IMR-90 (cell line): ENCODE results near the gene TRIM44. TPM values are rescaled to one million over a fixed set of nuclear protein-coding genes. Genes with fewer than 3 reads are reported as not detected.

Experiments
- ATAC-seq: fragments of 200-7000 bp; cut with Tn5 transposase; 2 replicates; pipeline ENCODE4 v1.9.1; 2020; ENCODE audit warnings: low read depth, mild to moderate bottlenecking, moderate library complexity
- BruUV-seq: library from RNA; stranded (reverse); fragments of 400-500 nt; replicated peaks from 2 replicates; lab custom pipeline; 2021; lab: Mats Ljungman, UMichigan
- CTCF ChIA-PET: fragments of 300-600 bp; formaldehyde crosslinking; extraction: SDS; loops from one replicate; lab custom pipeline; 2021; ENCODE audit warnings: antibody characterized with exemption; lab: Yijun Ruan, JAX
- POLR2A ChIA-PET: fragments of 300-600 bp; sonication (Branson Sonifier 250); formaldehyde crosslinking; loops from one replicate; lab custom pipeline; 2022; ENCODE audit warnings: antibody characterized with exemption; ENCODE audit not compliant: unreplicated experiment; lab: Charles Lee
- DNase-seq: peaks from one replicate; pipeline ENCODE4 v3.0.0; 2013
- H2AFZ ChIP-seq: replicated peaks from 2 replicates; pipeline ENCODE3; 2013; ENCODE audit warnings: low read length, mild to moderate bottlenecking; ENCODE audit not compliant: poor library complexity
- H2AK5ac ChIP-seq: 2 replicates; pipeline ENCODE4 v1.6.1; 2013; ENCODE audit warnings: low read depth, low read length, inconsistent platforms
- H2AK9ac ChIP-seq: replicated peaks from 2 replicates; pipeline ENCODE3; 2013; ENCODE audit warnings: mild to moderate bottlenecking, low read depth, low read length, moderate library complexity; ENCODE audit not compliant: poor library complexity
- H2BK120ac ChIP-seq: 2 replicates; pipeline ENCODE4 v1.6.1; 2013; ENCODE audit warnings: low read depth, low read length, inconsistent platforms
- H2BK15ac ChIP-seq: 3 replicates; pipeline ENCODE4 v1.6.1; 2013; ENCODE audit warnings: low read depth, low read length, inconsistent platforms
- H2BK20ac ChIP-seq: 2 replicates; pipeline ENCODE4 v1.6.1; 2013; ENCODE audit warnings: low read depth, mild to moderate bottlenecking, inconsistent platforms, low read length, moderate library complexity
- H2BK5ac ChIP-seq: 2 replicates; pipeline ENCODE4 v1.6.1; 2013; ENCODE audit warnings: mild to moderate bottlenecking, low read depth, low read length, inconsistent platforms; ENCODE audit not compliant: poor library complexity, severe bottlenecking
- H3K14ac ChIP-seq: replicated peaks from 2 replicates; pipeline ENCODE4 v1.6.1; 2013; ENCODE audit warnings: low read depth, low read length, inconsistent platforms
- H3K18ac ChIP-seq: 2 replicates; pipeline ENCODE4 v1.6.1; 2013; ENCODE audit warnings: low read depth, low read length, control low read depth
- H3K23ac ChIP-seq: 2 replicates; pipeline ENCODE4 v1.6.1; 2013; ENCODE audit warnings: low read depth, low read length, inconsistent platforms
- H3K27ac ChIP-seq: 2 replicates; pipeline ENCODE4 v1.5.1; 2013; ENCODE audit warnings: mild to moderate bottlenecking, control low read depth, low read length; ENCODE audit not compliant: insufficient read depth
- H3K27me3 ChIP-seq: 2 replicates; pipeline ENCODE4 v1.6.1; 2013; ENCODE audit warnings: low read length; ENCODE audit not compliant: control insufficient read depth, insufficient read depth
- H3K36me3 ChIP-seq: 2 replicates; pipeline ENCODE4 v1.6.1; 2013; ENCODE audit warnings: low read length, mixed read lengths; ENCODE audit not compliant: control insufficient read depth, insufficient read depth
- H3K4ac ChIP-seq: 2 replicates; pipeline ENCODE4 v1.6.1; 2013; ENCODE audit warnings: low read depth, low read length, inconsistent platforms
- H3K4me1 ChIP-seq: 2 replicates; pipeline ENCODE4 v1.6.1; 2013; ENCODE audit warnings: low read length, mixed read lengths; ENCODE audit not compliant: control insufficient read depth, insufficient read depth
- H3K4me2 ChIP-seq: 2 replicates; pipeline ENCODE4 v1.6.1; 2013; ENCODE audit warnings: low read depth, mild to moderate bottlenecking, control low read depth, low read length, moderate library complexity
- H3K4me3 ChIP-seq: 2 replicates; pipeline ENCODE4 v1.5.1; 2013; ENCODE audit warnings: low read depth, mild to moderate bottlenecking, control low read depth, low read length, moderate library complexity; ENCODE audit not compliant: insufficient read depth
- H3K56ac ChIP-seq: 2 replicates; pipeline ENCODE4 v1.6.1; 2013; ENCODE audit warnings: low read length, inconsistent platforms; ENCODE audit not compliant: insufficient read depth; ENCODE audit errors: extremely low read depth
- H3K79me1 ChIP-seq, 2 experiments: 2 replicates each; pipeline ENCODE4 v1.6.1; 2013; ENCODE audit warnings: low read length in 2 of 2, inconsistent platforms in 1 of 2, low read depth in 1 of 2
- H3K9ac ChIP-seq: 2 replicates; pipeline ENCODE4 v1.6.1; 2013; ENCODE audit warnings: low read depth, low read length, control low read depth
- H3K9me1 ChIP-seq: 2 replicates; pipeline ENCODE4 v1.6.1; 2013; ENCODE audit warnings: low read length, inconsistent platforms; ENCODE audit not compliant: insufficient read depth
- H3K9me3 ChIP-seq: 2 replicates; pipeline ENCODE4 v1.6.1; 2013; ENCODE audit warnings: low read length; ENCODE audit not compliant: control insufficient read depth, insufficient read depth
- H4K20me1 ChIP-seq: 2 replicates; pipeline ENCODE4 v1.6.1; 2013; ENCODE audit warnings: low read length, inconsistent platforms; ENCODE audit not compliant: insufficient read depth
- H4K5ac ChIP-seq: 2 replicates; pipeline ENCODE4 v1.6.1; 2013; ENCODE audit warnings: mild to moderate bottlenecking, low read depth, low read length, control low read depth
- H4K8ac ChIP-seq, 2 experiments: 2 replicates each; pipeline ENCODE4 v1.6.1; 2013; ENCODE audit warnings: low read depth in 2 of 2, low read length in 2 of 2, control low read depth in 1 of 2, inconsistent platforms in 1 of 2
- H4K91ac ChIP-seq: 2 replicates; pipeline ENCODE4 v1.6.1; 2013; ENCODE audit warnings: low read depth, low read length, inconsistent platforms; ENCODE audit not compliant: insufficient read depth
- BHLHE40 ChIP-seq: fragments of 150-350 bp; IDR thresholded peaks from 2 replicates; pipeline ENCODE4 v1.6.1; 2016; ENCODE audit warnings: mild to moderate bottlenecking, low read depth, low read length
- RAD21 ChIP-seq: IDR thresholded peaks from 2 replicates; pipeline ENCODE4 v1.6.1; 2012; ENCODE audit warnings: low read length, improper control_type of control experiment
- WGBS, 2 experiments: methylation state at CpG; one replicate each; pipeline versions ENCODE4 v1.1.5 to v1.1.7; 2013; ENCODE audit warnings: missing lambda C conversion rate in 2 of 2; ENCODE audit not compliant: insufficient read length in 1 of 2; ENCODE audit errors: extremely low coverage in 2 of 2; 5-methylcytosine and 5-hydroxymethylcytosine counted together
- dilution Hi-C: fragments of 300-500 bp; cut with HindIII; formaldehyde crosslinking; loops from one replicate; pipeline ENCODE4 v1.14.3; 2018; ENCODE audit warnings: low sequenced_read_pairs; ENCODE audit not compliant: unreplicated experiment
- in situ Hi-C: fragments of 300-500 bp; cut with MboI; formaldehyde crosslinking; loops from 3 replicates; pipeline ENCODE4 v1.14.3; 2019; ENCODE audit warnings: low sequenced_read_pairs, inconsistent platforms, mixed read lengths
- intact Hi-C: fragments of 100-400 bp; cut with micrococcal nuclease; formaldehyde crosslinking; loops from 2 replicates; pipeline ENCODE4 v1.10.0; 2022
- polyA plus RNA-seq, 3 experiments: library from polyadenylated mRNA; depleted of rRNA; stranded (reverse); fragments of >200 nt; gene quantifications; 2 replicates each; pipeline ENCODE4 v1.2.3, GENCODE V29; 2012; ENCODE audit warnings: low replicate concordance in 1 of 3
- total RNA-seq: library from RNA; depleted of rRNA; stranded (reverse); fragments of >200 nt; gene quantifications from 2 replicates; pipeline ENCODE4 v1.2.3, GENCODE V29; 2012

The TRIM44 gene
- total and polyA plus RNA-seq, 2 of the 4 experiments (the other 2 are of a cell fraction) = 50.7 to 104 TPM

GRCh38 chr11:35742707-35743454, 80.3 kb downstream of the TRIM44 start:
- no peak overlapping the region for H4K8ac ChIP-seq
- ATAC-seq = no peak
- H2BK20ac ChIP-seq = no peak overlapping the region
- H3K9me3 ChIP-seq = no peaks in the 10 kb centered on the region
- H3K4me3 ChIP-seq = no peak overlapping the region
- no TSS peak for BruUV-seq
- H4K20me1 ChIP-seq = no peaks in the 10 kb centered on the region
- no peak overlapping the region for H2AK9ac ChIP-seq
- no peak for TF ChIP-seq RAD21
- TF ChIP-seq BHLHE40 = no peak
- peaks cover 2% of the 10 kb centered on the region; the same call in 1 of the 2 replicates for H3K9me1 ChIP-seq
- no peak overlapping the region for H2AFZ ChIP-seq
- no peak overlapping the region for H2AK5ac ChIP-seq
- dilution Hi-C loops (no loop called here), intact Hi-C loops (no loop called here), in situ Hi-C loops (no loop called here)
- no peak overlapping the region for H4K91ac ChIP-seq
- H2BK15ac ChIP-seq = no peak overlapping the region
- no peak overlapping the region for H2BK5ac ChIP-seq
- H2BK120ac ChIP-seq = no peak overlapping the region
- no peak overlapping the region for H3K56ac ChIP-seq
- no peak overlapping the region for H3K4me2 ChIP-seq
- no peak overlapping the region for H4K5ac ChIP-seq
- ChIA-PET POLR2A (no interaction called here), CTCF (no interaction called here)
- H3K4me1 ChIP-seq = peaks cover 2% of the 10 kb centered on the region; the same call in 1 of the 2 replicates
- no peak overlapping the region for H3K27ac ChIP-seq
- H3K14ac ChIP-seq = no peak overlapping the region
- no peak overlapping the region for H3K4ac ChIP-seq
- 100% methylated on average over 1 of the region's 4 CpGs; no CpG with 5 or more reads in 1 of the 2 experiments for WGBS, 2 experiments
- H3K9ac ChIP-seq = no peak overlapping the region
- peaks cover 4% of the 10 kb centered on the region for H3K36me3 ChIP-seq
- no peak for DNase-seq
- H3K18ac ChIP-seq = no peak overlapping the region
- peaks cover 18 to 33% of the 10 kb centered on the region in 2 experiments for H3K79me1 ChIP-seq
- H3K23ac ChIP-seq = no peak overlapping the region
- no peaks in the 10 kb centered on the region for H3K27me3 ChIP-seq
